ENCODE measurements around the gene TTLL7.

TTLL7 gene

GRCh38 chr1:83857716-83858115 is 141.2 kb downstream of the TTLL7 start:
- no peak for DNase-seq

GRCh38 chr1:83857103-83857502 is 141.8 kb downstream of the TTLL7 start:
- DNase-seq = no peak

DNA sequence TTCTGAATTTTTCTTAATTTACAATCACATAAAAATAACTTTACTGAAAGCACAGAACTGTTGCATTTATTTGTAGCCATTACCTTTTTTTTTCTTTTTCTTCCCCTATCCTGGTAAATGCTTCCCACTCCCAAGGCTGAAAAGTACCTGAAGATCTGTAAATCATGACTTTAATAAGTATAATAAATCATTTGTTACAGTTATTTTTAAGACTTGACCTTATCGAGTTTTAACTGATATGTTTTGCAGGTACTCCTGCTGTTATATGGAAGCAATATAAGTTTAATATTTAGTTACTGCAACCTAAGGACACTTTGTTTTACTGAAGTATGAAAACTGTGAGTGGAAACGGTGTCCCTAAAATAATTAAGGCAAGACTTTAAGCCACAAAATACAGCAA is 142.6 kb downstream of the TTLL7 start:
- no peak for DNase-seq

DNA sequence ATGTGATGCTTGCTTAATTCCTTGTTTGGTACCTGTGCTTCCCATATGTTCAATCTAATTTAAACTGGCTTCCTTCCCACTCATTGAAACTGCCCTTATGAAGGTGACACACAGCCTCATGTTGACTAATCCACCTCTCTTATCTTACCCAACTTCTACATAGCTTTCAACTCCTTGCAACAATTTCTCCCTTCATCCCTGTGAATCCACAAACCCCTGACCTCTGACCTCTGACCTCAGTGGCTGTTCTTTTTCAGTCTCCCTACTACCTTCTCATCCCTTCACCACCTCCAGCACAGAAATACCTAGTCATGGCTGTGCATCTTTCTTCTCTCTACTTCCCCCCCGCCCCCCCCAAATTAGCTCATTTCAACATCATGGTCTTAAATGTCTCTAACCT is 144.5 kb downstream of the TTLL7 start:
- DNase-seq = no peak

DNA sequence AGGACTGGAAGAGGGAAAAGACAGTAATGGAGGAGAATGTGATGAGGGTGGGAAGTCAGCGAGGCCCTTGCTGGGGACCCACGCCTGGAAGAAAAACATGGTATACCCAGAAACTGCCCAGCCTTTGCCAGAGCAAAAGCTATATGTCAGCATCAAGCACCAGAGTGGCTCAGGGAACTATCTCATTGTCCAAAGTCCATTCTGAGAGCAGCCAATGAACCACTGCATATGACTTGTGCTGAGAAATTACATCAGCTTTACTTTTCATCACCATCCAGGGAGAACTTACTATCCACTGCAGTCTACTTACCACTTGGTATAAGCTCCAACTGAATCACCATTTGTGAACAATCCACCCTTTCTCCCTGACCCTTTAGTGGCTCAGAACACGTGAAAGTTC is 148.1 kb downstream of the TTLL7 start:
- no peak for DNase-seq

DNA sequence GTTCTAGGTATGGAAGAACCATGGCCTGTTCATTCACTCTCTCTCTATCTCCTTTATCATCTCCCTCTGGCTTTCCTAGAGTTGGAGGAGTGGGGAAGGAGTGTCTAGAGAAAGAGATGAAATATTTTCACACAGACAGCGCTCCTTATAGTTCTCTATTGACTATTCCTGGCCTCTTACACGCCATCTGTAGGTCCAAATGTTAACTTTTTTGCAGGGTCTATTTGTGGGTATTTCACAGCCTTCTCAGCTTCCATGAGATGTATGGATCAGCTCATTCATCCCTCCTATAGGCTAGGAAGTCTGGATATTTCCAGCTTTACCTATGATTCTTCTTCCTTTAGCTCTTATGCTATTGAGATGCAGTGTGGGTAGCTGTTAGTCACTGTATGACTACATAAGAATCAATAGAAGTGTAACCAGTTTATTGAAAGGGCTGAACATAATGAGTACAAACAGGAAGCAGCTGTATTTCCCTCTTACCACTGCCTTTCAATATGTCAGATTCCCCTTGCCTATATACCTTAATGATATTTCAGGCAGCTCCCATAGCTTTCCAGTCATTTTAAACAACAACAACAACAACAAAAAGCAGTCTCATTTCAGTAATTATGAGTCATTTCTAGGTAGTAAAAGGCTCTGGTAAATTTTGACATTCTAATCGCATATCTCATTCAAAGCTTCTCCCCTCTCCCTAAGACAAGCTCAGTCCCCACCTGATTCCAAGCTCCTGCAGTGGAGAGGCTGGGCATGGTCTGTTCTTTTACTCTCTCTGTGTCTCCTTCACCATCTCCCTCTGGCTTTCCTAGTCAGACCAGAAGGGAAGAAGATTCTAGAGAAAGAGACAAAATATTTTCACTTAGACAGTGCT is 149.5 kb downstream of the TTLL7 start:
- DNase-seq = no peak

- no peak for DNase-seq
These were observed 152.8 kb downstream of the TTLL7 start for GRCh38 chr1:83846138-83846537.

- DNase-seq = no peak
These were observed 153.4 kb downstream of the TTLL7 start for GRCh38 chr1:83845437-83846071.

- no peak for DNase-seq
These were observed 154.4 kb downstream of the TTLL7 start for GRCh38 chr1:83844546-83844945.

DNA sequence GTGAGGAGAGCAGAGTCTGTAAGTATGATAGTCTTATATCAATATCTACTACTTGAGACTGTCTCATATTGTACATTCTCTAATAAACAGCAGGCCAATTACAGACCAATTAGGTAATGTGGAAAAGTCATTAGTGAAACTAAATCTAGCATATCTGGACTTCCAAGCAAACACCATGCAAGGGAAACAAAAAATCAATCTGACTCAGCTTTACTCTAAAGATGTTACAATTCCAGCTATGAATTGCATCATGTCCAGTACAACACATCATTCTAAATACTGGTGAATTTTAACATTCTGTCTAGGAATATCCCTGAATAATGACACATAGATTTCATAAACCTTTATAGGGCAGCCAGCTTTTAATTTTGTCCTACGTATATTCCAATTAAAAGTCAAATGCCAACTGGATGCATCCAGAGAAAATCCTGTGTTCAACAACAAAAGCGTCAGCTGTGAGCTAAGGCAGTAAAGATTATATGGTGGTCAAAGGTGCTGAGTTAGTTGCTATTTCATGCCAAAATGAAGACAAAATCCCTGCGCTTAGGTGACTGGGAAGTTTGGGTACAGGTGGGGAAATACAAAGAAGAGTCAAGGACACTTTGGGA is 159.3 kb downstream of the TTLL7 start:
- DNase-seq = no peak

DNA sequence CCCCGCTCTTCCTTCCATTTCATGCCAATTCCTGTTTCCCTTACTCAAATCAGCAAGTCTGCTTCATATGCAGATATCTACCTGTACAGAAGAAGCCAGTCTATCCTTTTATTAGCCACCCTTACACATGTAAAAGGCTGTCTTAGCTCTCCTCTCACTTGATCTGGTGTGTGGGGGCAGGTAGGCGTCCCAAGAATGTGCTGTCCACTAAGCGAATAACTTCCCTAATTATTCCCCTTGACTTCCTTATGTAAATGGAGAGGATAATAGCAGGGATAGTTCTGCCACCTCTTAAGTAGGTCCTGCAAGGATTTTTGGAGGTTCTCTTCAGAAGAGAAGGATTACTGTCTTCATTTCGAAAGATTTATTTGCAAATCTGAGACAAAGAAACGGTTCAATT is 160.4 kb downstream of the TTLL7 start:
- DNase-seq = no peak

GRCh38 chr1:83836543-83836942 is 162.4 kb downstream of the TTLL7 start:
- no peak for DNase-seq

DNA sequence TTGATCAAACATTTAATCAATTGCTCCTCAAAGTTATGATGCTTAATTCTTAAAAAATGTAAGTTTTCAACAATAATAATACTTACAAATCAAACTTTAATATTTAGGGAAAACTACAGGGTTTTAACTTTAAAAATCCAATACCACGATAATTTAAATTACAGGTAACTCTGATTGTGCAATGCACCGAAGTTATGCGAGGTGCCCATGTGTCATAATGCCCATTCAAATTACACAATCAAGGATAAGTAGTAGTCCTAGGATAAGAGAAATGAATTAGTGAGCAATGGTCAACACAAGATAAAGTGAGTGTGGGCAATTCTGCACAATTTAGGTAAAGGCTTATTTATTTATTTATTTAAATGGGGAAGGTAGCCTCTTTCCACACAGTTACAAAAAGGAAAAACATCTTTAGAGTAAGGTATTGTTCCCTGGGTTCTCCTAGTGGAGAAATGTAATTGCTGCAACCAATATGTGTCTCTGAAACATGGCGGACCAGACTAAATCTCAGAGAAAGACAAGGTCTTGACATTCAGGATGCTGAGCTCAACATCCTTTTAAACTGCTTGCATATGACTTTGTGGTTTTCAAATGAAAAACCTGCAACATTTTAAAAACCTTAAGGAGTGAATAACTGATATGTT is 164.2 kb downstream of the TTLL7 start:
- no peak for DNase-seq

- DNase-seq = no peak
These were observed 166.7 kb downstream of the TTLL7 start for GRCh38 chr1:83832194-83832593.

GRCh38 chr1:83829106-83829505 is 169.8 kb downstream of the TTLL7 start:
- DNase-seq = no peak

GRCh38 chr1:83828456-83828855 is 170.5 kb downstream of the TTLL7 start:
- no peak for DNase-seq

- no peak for DNase-seq
These were observed 171.2 kb downstream of the TTLL7 start for GRCh38 chr1:83827741-83828140.

GRCh38 chr1:83822208-83822607 is 176.7 kb downstream of the TTLL7 start:
- DNase-seq = no peak

DNA sequence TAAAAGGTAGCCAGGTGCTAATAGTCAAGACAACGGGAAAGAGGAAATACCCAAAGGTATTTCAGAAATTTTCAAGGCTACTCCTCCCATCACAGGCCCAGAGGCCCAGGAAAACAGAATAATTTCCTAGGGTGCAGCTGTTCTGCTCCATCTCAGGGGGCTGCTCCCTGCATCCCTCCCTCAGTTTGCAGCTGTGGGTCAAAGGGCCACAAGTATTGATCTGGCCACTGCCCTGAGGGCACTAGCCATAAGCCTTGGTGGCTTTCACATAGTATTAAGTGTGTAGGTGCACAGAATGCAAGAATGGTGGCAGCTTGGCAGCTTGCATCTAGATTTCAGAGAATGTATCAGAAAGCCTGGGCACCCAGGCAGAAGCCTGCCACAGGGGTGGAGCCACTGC is 179.5 kb downstream of the TTLL7 start:
- DNase-seq = no peak

GRCh38 chr1:83818916-83819315 is 180.0 kb downstream of the TTLL7 start:
- no peak for DNase-seq

GRCh38 chr1:83816836-83817235 is 182.1 kb downstream of the TTLL7 start:
- no peak for DNase-seq

DNA sequence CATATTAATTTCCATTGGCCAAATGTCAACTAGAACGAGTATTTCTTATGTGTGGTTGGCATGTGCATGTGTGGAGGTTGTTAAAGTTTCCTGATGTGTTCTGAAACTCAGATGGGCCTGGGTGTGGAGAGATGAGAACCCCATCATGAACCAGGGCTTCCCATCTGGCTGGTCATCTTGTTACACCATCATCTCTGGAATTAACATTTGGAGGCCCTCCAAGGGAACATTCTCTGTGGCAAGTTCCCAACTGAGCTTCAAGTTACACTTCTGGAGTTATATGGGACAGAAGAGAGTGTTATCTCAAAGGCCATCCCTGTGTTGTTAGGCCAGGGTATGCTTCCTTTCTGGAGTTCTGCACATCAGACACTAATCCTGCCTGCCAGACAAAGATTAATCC is 183.6 kb downstream of the TTLL7 start:
- no peak for DNase-seq

Data from activated naive CD4-positive, alpha-beta T cell treated with Interleukin-2 at 50 U/mL for 16 hours (primary cell).